ENCODE data around the gene UVRAG.
"Not testable (repeated sequence)": the region's sequence is repeated elsewhere in the genome, so short reads cannot be mapped to it uniquely, and the experiment has no call there.

The UVRAG gene

DNA sequence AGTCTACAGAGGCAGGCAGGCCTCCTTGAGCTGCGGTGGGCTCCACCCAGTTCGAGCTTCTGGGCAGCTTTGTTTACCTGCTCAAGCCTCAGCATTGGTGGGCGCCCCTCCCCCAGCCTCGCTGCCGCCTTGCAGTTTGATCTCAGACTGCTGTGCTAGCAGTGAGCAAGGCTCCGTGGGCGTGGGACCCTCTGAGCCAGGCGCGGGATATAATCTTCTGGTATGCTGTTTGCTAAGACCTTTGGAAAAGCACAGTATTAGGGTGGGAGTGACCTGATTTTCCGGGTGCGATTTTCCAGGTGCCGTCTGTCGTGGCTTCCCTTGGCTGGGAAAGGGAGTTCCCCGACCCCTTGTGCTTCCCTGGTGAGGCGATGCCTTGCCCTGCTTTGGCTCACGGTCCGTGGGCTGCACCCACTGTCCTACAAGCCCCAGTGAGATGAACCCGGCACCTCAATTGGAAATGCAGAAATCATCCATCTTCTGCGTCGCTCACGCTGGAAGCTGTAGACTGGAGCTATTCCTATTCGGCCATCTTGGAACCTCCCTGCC lies 164.5 kb downstream of the UVRAG start:
- WGBS (ENCODE audit: extremely low coverage, insufficient coverage, low lambda C conversion rate), result no CpG with 5 or more reads among the region's 22 CpGs
- H3K79me1 ChIP-seq (ENCODE audit: low read length); H3K36me3 ChIP-seq (ENCODE audit: control insufficient read depth, insufficient read depth, low read length); H3K4me3 ChIP-seq (ENCODE audit: low read length); H3K4me2 ChIP-seq (ENCODE audit: low read length); H2BK5ac ChIP-seq (ENCODE audit: low read length); H3K27me3 ChIP-seq (ENCODE audit: insufficient read depth, low read length, poor library complexity); H3K23ac ChIP-seq (ENCODE audit: low read length); H4K5ac ChIP-seq (ENCODE audit: low read length); H3K18ac ChIP-seq (ENCODE audit: low read length); H2AK5ac ChIP-seq (ENCODE audit: low read length); H4K8ac ChIP-seq (ENCODE audit: low read depth, low read length); H2BK120ac ChIP-seq (ENCODE audit: low read depth, low read length); H3K79me2 ChIP-seq (ENCODE audit: control insufficient read depth, insufficient read depth, low read length); H2BK15ac ChIP-seq (replicated peaks; ENCODE audit: low read depth); H3K27ac ChIP-seq (ENCODE audit: low read depth, low read length); H3K4me1 ChIP-seq (ENCODE audit: control insufficient read depth, low read depth, low read length); H3K9ac ChIP-seq (ENCODE audit: low read length); H3K4ac ChIP-seq (ENCODE audit: low read depth, low read length): not testable (repeated sequence)
- peak overlapping the region; percentile 76 for H3K56ac ChIP-seq (ENCODE audit: low read length)
- peak; percentile 14 for DNase-seq

- no peak overlapping the region for H3K4ac ChIP-seq (ENCODE audit: low read depth, low read length)
- H3K27me3 ChIP-seq (ENCODE audit: insufficient read depth, low read length, poor library complexity), result peaks cover 2% of the 10 kb centered on the region
- H2BK120ac ChIP-seq (ENCODE audit: low read depth, low read length), result no peak overlapping the region
- no peak overlapping the region for H3K9ac ChIP-seq (ENCODE audit: low read length)
- H4K8ac ChIP-seq (ENCODE audit: low read depth, low read length), result no peak overlapping the region
- H3K4me2 ChIP-seq (ENCODE audit: low read length), result no peak overlapping the region
- H3K4me1 ChIP-seq (ENCODE audit: control insufficient read depth, low read depth, low read length), result peaks cover 6% of the 10 kb centered on the region
- no peak overlapping the region for H3K27ac ChIP-seq (ENCODE audit: low read depth, low read length)
- no peak overlapping the region for H2BK5ac ChIP-seq (ENCODE audit: low read length)
- H2AK5ac ChIP-seq (ENCODE audit: low read length), result no peak overlapping the region
- no peak overlapping the region for H3K56ac ChIP-seq (ENCODE audit: low read length)
- no peak overlapping the region for H3K4me3 ChIP-seq (ENCODE audit: low read length)
- no CpG with 5 or more reads among the region's 2 CpGs for WGBS (ENCODE audit: extremely low coverage, insufficient coverage, low lambda C conversion rate)
- no peaks in the 10 kb centered on the region for H3K79me2 ChIP-seq (ENCODE audit: control insufficient read depth, insufficient read depth, low read length)
- H3K36me3 ChIP-seq (ENCODE audit: control insufficient read depth, insufficient read depth, low read length), result no peaks in the 10 kb centered on the region
- H4K5ac ChIP-seq (ENCODE audit: low read length), result no peak overlapping the region
- H2BK15ac ChIP-seq (replicated peaks; ENCODE audit: low read depth), result no peak overlapping the region
- DNase-seq, result no peak
- H3K18ac ChIP-seq (ENCODE audit: low read length), result no peak overlapping the region
- no peak overlapping the region for H3K23ac ChIP-seq (ENCODE audit: low read length)
- no peaks in the 10 kb centered on the region for H3K79me1 ChIP-seq (ENCODE audit: low read length)
These were observed 165.0 kb downstream of the UVRAG start for GRCh38 chr11:75980031-75980430.

- H3K27ac ChIP-seq (ENCODE audit: low read depth, low read length), result no peak overlapping the region
- no peak overlapping the region for H3K4me2 ChIP-seq (ENCODE audit: low read length)
- H3K4me3 ChIP-seq (ENCODE audit: low read length), result no peak overlapping the region
- H4K5ac ChIP-seq (ENCODE audit: low read length), result no peak overlapping the region
- H3K18ac ChIP-seq (ENCODE audit: low read length), result no peak overlapping the region
- H3K36me3 ChIP-seq (ENCODE audit: control insufficient read depth, insufficient read depth, low read length), result no peaks in the 10 kb centered on the region
- H3K79me2 ChIP-seq (ENCODE audit: control insufficient read depth, insufficient read depth, low read length), result no peaks in the 10 kb centered on the region
- no peak overlapping the region for H3K23ac ChIP-seq (ENCODE audit: low read length)
- peaks cover 6% of the 10 kb centered on the region for H3K4me1 ChIP-seq (ENCODE audit: control insufficient read depth, low read depth, low read length)
- no peak overlapping the region for H3K4ac ChIP-seq (ENCODE audit: low read depth, low read length)
- H3K9ac ChIP-seq (ENCODE audit: low read length), result no peak overlapping the region
- no peak overlapping the region for H2BK120ac ChIP-seq (ENCODE audit: low read depth, low read length)
- H3K56ac ChIP-seq (ENCODE audit: low read length), result no peak overlapping the region
- peaks cover 2% of the 10 kb centered on the region for H3K27me3 ChIP-seq (ENCODE audit: insufficient read depth, low read length, poor library complexity)
- WGBS (ENCODE audit: extremely low coverage, insufficient coverage, low lambda C conversion rate), result no CpG with 5 or more reads among the region's 1 CpG
- H2AK5ac ChIP-seq (ENCODE audit: low read length), result no peak overlapping the region
- DNase-seq, result no peak
- H2BK5ac ChIP-seq (ENCODE audit: low read length), result no peak overlapping the region
- no peak overlapping the region for H4K8ac ChIP-seq (ENCODE audit: low read depth, low read length)
- no peak overlapping the region for H2BK15ac ChIP-seq (replicated peaks; ENCODE audit: low read depth)
- H3K79me1 ChIP-seq (ENCODE audit: low read length), result no peaks in the 10 kb centered on the region
These were observed 166.5 kb downstream of the UVRAG start for GRCh38 chr11:75981546-75981945.

DNA sequence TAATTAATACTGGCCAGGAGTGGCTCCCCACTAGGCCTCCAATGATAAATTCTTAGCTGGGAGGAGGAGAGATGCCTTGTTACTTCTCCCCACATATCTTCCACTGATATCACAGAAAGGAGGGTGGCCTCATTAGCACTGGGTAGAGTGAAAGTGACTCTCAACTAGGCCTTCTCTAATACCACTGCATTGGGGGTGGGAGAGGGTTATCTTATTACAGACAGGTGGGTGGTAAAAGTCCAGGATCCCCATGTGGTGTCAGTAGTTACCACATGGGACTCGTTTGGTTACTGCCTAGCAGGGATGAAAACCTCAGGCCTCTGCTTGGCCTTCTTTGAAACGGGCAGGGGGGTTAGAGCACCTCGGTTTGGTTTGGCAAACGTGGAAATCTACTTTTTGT lies 167.3 kb downstream of the UVRAG start:
- Histone ChIP-seq H4K8ac (ENCODE audit: low read depth, low read length) (no peak overlapping the region), H3K9ac (ENCODE audit: low read length) (no peak overlapping the region), H3K4ac (ENCODE audit: low read depth, low read length) (no peak overlapping the region), H4K5ac (ENCODE audit: low read length) (no peak overlapping the region), H2BK120ac (ENCODE audit: low read depth, low read length) (no peak overlapping the region), H3K27me3 (ENCODE audit: insufficient read depth, low read length, poor library complexity) (peaks cover 2% of the 10 kb centered on the region), H2BK15ac (replicated peaks; ENCODE audit: low read depth) (no peak overlapping the region), H3K18ac (ENCODE audit: low read length) (no peak overlapping the region), H3K79me2 (ENCODE audit: control insufficient read depth, insufficient read depth, low read length) (no peaks in the 10 kb centered on the region), H2AK5ac (ENCODE audit: low read length) (no peak overlapping the region), H3K27ac (ENCODE audit: low read depth, low read length) (no peak overlapping the region), H3K4me3 (ENCODE audit: low read length) (no peak overlapping the region), H3K23ac (ENCODE audit: low read length) (no peak overlapping the region), H2BK5ac (ENCODE audit: low read length) (no peak overlapping the region), H3K4me2 (ENCODE audit: low read length) (no peak overlapping the region), H3K4me1 (ENCODE audit: control insufficient read depth, low read depth, low read length) (peaks cover 6% of the 10 kb centered on the region), H3K36me3 (ENCODE audit: control insufficient read depth, insufficient read depth, low read length) (no peaks in the 10 kb centered on the region), H3K79me1 (ENCODE audit: low read length) (no peaks in the 10 kb centered on the region), H3K56ac (ENCODE audit: low read length) (no peak overlapping the region)
- no CpG with 5 or more reads among the region's 4 CpGs for WGBS (ENCODE audit: extremely low coverage, insufficient coverage, low lambda C conversion rate)
- DNase-seq, result peak; percentile 55

GRCh38 chr11:75986966-75987365 lies 172.0 kb downstream of the UVRAG start:
- H2BK120ac ChIP-seq (ENCODE audit: low read depth, low read length), result no peak overlapping the region
- H4K8ac ChIP-seq (ENCODE audit: low read depth, low read length), result no peak overlapping the region
- no peak overlapping the region for H3K9ac ChIP-seq (ENCODE audit: low read length)
- H3K56ac ChIP-seq (ENCODE audit: low read length), result no peak overlapping the region
- no peaks in the 10 kb centered on the region for H3K79me1 ChIP-seq (ENCODE audit: low read length)
- no peak overlapping the region for H2BK5ac ChIP-seq (ENCODE audit: low read length)
- H3K36me3 ChIP-seq (ENCODE audit: control insufficient read depth, insufficient read depth, low read length), result no peaks in the 10 kb centered on the region
- no peak overlapping the region for H3K4me2 ChIP-seq (ENCODE audit: low read length)
- WGBS (ENCODE audit: extremely low coverage, insufficient coverage, low lambda C conversion rate), result no CpG with 5 or more reads among the region's 2 CpGs
- no peak overlapping the region for H4K5ac ChIP-seq (ENCODE audit: low read length)
- H3K4ac ChIP-seq (ENCODE audit: low read depth, low read length), result no peak overlapping the region
- H3K4me1 ChIP-seq (ENCODE audit: control insufficient read depth, low read depth, low read length), result peaks cover 4% of the 10 kb centered on the region
- H3K27ac ChIP-seq (ENCODE audit: low read depth, low read length), result no peak overlapping the region
- no peaks in the 10 kb centered on the region for H3K79me2 ChIP-seq (ENCODE audit: control insufficient read depth, insufficient read depth, low read length)
- no peak overlapping the region for H3K23ac ChIP-seq (ENCODE audit: low read length)
- no peak overlapping the region for H3K18ac ChIP-seq (ENCODE audit: low read length)
- H2BK15ac ChIP-seq (replicated peaks; ENCODE audit: low read depth), result no peak overlapping the region
- no peak overlapping the region for H2AK5ac ChIP-seq (ENCODE audit: low read length)
- H3K27me3 ChIP-seq (ENCODE audit: insufficient read depth, low read length, poor library complexity), result peaks cover 2% of the 10 kb centered on the region
- DNase-seq, result no peak
- no peak overlapping the region for H3K4me3 ChIP-seq (ENCODE audit: low read length)

DNA sequence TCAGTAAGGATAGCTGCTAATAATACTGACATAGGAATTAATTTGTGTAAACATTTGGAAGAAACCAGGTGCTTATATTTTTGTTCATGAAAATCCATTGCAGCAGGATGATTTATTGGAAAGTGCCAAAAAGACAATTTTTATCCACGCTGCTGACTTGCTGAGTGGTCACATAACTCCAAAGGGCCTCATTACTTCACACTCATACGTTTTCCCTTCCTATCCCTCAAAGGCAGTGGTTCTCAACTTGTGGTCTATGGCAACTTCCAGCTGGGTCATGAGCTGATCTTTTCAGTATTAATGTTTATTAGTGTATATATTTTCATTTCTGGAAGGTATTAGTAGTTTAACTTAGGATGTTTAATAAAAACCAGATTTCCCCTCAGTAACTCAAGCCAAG lies 178.1 kb downstream of the UVRAG start:
- Histone ChIP-seq H2BK15ac (replicated peaks; ENCODE audit: low read depth) (no peak overlapping the region), H3K4me2 (ENCODE audit: low read length) (no peak overlapping the region), H3K4me3 (ENCODE audit: low read length) (no peak overlapping the region), H4K5ac (ENCODE audit: low read length) (no peak overlapping the region), H3K79me2 (ENCODE audit: control insufficient read depth, insufficient read depth, low read length) (no peaks in the 10 kb centered on the region), H2AK5ac (ENCODE audit: low read length) (no peak overlapping the region), H3K4ac (ENCODE audit: low read depth, low read length) (no peak overlapping the region), H3K4me1 (ENCODE audit: control insufficient read depth, low read depth, low read length) (no peaks in the 10 kb centered on the region), H2BK120ac (ENCODE audit: low read depth, low read length) (no peak overlapping the region), H3K56ac (ENCODE audit: low read length) (no peak overlapping the region), H3K23ac (ENCODE audit: low read length) (no peak overlapping the region), H3K27ac (ENCODE audit: low read depth, low read length) (no peak overlapping the region), H3K79me1 (ENCODE audit: low read length) (no peaks in the 10 kb centered on the region), H3K36me3 (ENCODE audit: control insufficient read depth, insufficient read depth, low read length) (no peaks in the 10 kb centered on the region), H3K27me3 (ENCODE audit: insufficient read depth, low read length, poor library complexity) (no peaks in the 10 kb centered on the region), H4K8ac (ENCODE audit: low read depth, low read length) (no peak overlapping the region), H3K9ac (ENCODE audit: low read length) (no peak overlapping the region), H3K18ac (ENCODE audit: low read length) (no peak overlapping the region), H2BK5ac (ENCODE audit: low read length) (no peak overlapping the region)
- no peak for DNase-seq
- WGBS (ENCODE audit: extremely low coverage, insufficient coverage, low lambda C conversion rate), result no CpG with 5 or more reads among the region's 2 CpGs
